Measurements from ENCODE around the gene ANXA7.

The ANXA7 gene

DNA sequence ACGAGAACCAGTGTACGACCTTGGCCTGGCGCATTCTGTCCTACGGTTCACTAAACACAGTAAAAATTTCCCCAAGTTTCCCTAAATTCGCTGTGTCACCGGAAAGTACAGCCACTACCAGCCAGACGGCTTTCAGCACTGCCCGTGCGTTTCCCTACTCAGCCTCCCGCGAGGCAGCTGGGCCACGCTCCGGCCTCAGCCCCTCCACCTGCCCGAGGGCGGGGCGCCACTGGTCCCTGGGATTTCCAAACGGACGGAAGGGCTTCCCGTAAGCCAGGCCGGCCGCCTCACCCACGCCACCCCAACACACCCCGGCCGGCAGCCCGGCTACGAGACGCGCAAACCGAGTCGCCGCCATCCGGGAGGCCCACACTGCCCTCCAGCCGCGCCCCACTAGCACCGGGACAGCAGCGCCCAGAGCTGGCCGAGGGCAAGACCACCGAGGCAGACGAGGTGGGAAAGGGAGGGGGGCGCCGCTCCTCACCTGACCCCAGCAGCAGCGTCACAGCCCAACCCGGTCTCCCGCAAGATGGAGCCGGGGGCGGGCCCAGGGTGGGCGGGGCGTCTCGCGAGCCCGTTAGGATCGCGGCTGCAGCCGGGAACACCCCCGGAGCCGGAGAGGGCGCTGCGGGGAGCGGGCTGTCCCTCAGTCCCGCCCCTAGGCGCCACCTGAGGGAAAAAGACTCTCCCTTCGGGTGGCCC is at the start of gene ANXA7:
Gene ANXA7 (minus strand): TSS at position 531 of the 702 bp plus-strand sequence. CDS start 13,202 bp downstream, outside the sequence.
- Mint-ChIP-seq H3K27ac (peak within 1 kb of the TSS; percentile 95), H3K4me1 (ENCODE audit: low read depth) (peaks cover 55% of the 10 kb centered on the region), H3K4me3 (peak within 1 kb of the TSS; percentile 89), H3K27me3 (peaks cover 5% of the 10 kb centered on the region), H3K9me3 (no peaks in the 10 kb centered on the region), H3K36me3 (ENCODE audit: low read depth) (peaks cover 47% of the 10 kb centered on the region)
- DNase-seq: peak; percentile 96

DNA sequence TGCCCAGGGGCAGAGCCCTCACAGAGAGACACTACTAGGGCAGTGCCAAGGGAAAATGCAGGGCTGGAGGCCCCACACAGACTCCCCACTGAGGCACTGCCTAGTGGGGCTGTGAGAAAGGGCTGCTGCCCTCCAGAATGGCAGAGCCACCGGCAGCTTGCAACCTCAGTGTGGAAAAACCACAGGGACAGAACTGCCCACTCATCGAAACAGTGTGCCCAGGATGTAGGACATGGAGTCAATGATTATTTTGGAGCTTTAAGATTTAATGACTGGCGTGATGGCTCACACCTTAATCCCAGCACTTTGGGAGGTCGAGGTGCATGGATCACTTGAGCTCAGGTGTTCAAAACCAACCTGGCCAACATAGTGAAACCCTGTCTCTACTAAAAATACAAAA is 47.0 kb upstream of the ANXA7 start:
- H3K4me1 Mint-ChIP-seq (ENCODE audit: low read depth): no peaks in the 10 kb centered on the region
- H3K27me3 Mint-ChIP-seq: no peaks in the 10 kb centered on the region
- peak overlapping the region; percentile 7 for H3K27ac Mint-ChIP-seq
- no peak overlapping the region for H3K4me3 Mint-ChIP-seq
- DNase-seq: no peak
- no peaks in the 10 kb centered on the region for H3K9me3 Mint-ChIP-seq
- H3K36me3 Mint-ChIP-seq (ENCODE audit: low read depth): peaks cover 60% of the 10 kb centered on the region

- H3K4me1 Mint-ChIP-seq (ENCODE audit: low read depth): no peaks in the 10 kb centered on the region
- DNase-seq: no peak
These were observed 45.9 kb upstream of the ANXA7 start for GRCh38 chr10:73459683-73460314.

GRCh38 chr10:73456187-73456890 is 42.5 kb upstream of the ANXA7 start:
- no peak overlapping the region for H3K4me3 Mint-ChIP-seq
- DNase-seq: no peak
- no peaks in the 10 kb centered on the region for H3K27me3 Mint-ChIP-seq
- peaks cover 53% of the 10 kb centered on the region for H3K36me3 Mint-ChIP-seq (ENCODE audit: low read depth)
- H3K9me3 Mint-ChIP-seq: no peaks in the 10 kb centered on the region
- H3K27ac Mint-ChIP-seq: no peak overlapping the region
- H3K4me1 Mint-ChIP-seq (ENCODE audit: low read depth): no peaks in the 10 kb centered on the region

More at GRCh38 chr10:73459683-73460314, 45.9 kb upstream of the ANXA7 start:
- H3K27ac Mint-ChIP-seq: no peak overlapping the region
- H3K4me3 Mint-ChIP-seq: no peak overlapping the region
- H3K36me3 Mint-ChIP-seq (ENCODE audit: low read depth): peaks cover 53% of the 10 kb centered on the region
- H3K27me3 Mint-ChIP-seq: no peaks in the 10 kb centered on the region
- no peaks in the 10 kb centered on the region for H3K9me3 Mint-ChIP-seq

- H3K27ac Mint-ChIP-seq: no peak overlapping the region
- no peak for DNase-seq
- peaks cover 52% of the 10 kb centered on the region for H3K36me3 Mint-ChIP-seq (ENCODE audit: low read depth)
- no peaks in the 10 kb centered on the region for H3K27me3 Mint-ChIP-seq
- H3K4me3 Mint-ChIP-seq: no peak overlapping the region
- no peaks in the 10 kb centered on the region for H3K4me1 Mint-ChIP-seq (ENCODE audit: low read depth)
- H3K9me3 Mint-ChIP-seq: no peaks in the 10 kb centered on the region
These were observed 35.3 kb upstream of the ANXA7 start for GRCh38 chr10:73449113-73449512.

DNA sequence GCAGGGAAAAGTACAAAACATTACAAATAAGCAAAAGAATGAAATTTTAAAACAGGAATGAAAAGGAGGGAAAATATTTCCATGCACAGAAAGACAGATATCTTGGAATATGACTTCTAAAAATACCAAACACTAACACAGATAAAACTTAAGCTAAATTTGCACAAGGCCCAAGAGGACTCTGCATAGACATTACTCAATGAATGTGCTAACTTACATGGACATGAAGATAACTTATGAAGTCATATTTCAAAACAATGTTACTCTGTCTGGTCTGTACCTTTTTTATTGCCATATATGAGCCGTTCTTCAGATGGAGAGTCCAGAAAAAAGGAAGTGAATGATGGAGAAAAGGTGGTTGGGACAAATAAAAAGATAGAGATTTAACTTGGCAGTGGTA is 34.5 kb upstream of the ANXA7 start:
- H3K27ac Mint-ChIP-seq: no peak overlapping the region
- peaks cover 52% of the 10 kb centered on the region for H3K36me3 Mint-ChIP-seq (ENCODE audit: low read depth)
- H3K27me3 Mint-ChIP-seq: no peaks in the 10 kb centered on the region
- H3K4me3 Mint-ChIP-seq: no peak overlapping the region
- no peaks in the 10 kb centered on the region for H3K9me3 Mint-ChIP-seq
- DNase-seq: no peak
- H3K4me1 Mint-ChIP-seq (ENCODE audit: low read depth): no peaks in the 10 kb centered on the region

GRCh38 chr10:73446926-73447325 is 33.1 kb upstream of the ANXA7 start:
- Mint-ChIP-seq H3K9me3 (no peaks in the 10 kb centered on the region), H3K27me3 (no peaks in the 10 kb centered on the region), H3K36me3 (ENCODE audit: low read depth) (peaks cover 46% of the 10 kb centered on the region), H3K4me1 (ENCODE audit: low read depth) (no peaks in the 10 kb centered on the region), H3K27ac (no peak overlapping the region), H3K4me3 (no peak overlapping the region)
- no peak for DNase-seq

DNA sequence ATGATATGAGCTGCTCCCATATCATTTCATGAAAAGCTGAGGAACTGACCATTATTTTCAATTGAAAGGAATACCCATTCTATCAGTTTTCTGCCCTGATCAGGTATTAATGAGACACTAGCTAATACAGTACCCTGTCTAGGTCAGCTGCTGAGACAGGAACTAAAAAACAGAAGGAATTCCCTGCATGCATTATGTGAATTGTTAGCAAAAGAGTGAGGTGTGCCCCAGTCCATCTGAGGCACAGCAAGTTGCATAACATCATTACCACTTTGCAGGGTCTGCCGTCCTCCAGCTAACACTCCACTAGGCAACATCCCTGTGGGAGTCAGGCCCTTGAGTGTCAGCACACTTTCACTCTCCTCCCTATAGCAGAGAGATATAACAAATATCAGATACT is 30.6 kb upstream of the ANXA7 start:
- no peak overlapping the region for H3K27ac Mint-ChIP-seq
- no peak for DNase-seq
- peaks cover 7% of the 10 kb centered on the region for H3K4me1 Mint-ChIP-seq (ENCODE audit: low read depth)
- no peaks in the 10 kb centered on the region for H3K9me3 Mint-ChIP-seq
- no peak overlapping the region for H3K4me3 Mint-ChIP-seq
- peaks cover 59% of the 10 kb centered on the region for H3K36me3 Mint-ChIP-seq (ENCODE audit: low read depth)
- H3K27me3 Mint-ChIP-seq: no peaks in the 10 kb centered on the region

DNA sequence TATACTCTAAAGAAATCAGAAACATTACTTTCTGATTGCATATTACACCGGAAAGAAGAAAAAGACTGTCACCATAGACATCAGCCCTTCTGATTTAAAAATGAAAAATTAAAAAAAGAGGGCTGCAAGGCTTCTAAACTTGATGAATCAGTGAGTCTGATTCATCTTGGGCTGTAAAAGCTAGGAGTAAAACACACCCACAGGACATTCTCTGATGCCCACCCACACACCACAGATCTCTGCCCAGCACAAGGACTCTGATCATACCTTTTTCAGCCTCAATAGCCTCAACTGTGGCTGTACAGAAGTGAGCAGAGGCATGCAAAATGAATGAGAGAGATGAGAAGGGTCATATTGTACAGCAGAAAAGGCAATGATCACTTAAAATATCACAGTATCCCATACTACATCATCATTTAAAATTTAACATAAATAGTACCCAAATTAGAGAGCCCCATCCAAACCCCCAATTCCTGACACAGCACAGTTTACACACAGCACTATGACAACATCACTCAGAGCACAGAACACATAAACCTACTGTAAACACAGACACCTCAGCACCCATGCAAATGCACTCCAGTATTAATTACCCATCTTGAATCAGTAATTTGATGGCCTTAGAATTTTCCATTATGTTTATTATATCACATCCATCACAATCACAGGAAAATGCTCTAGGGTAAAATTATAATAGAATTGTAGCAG is 25.9 kb upstream of the ANXA7 start:
- peaks cover 62% of the 10 kb centered on the region for H3K36me3 Mint-ChIP-seq (ENCODE audit: low read depth)
- peaks cover 15% of the 10 kb centered on the region for H3K4me1 Mint-ChIP-seq (ENCODE audit: low read depth)
- no peaks in the 10 kb centered on the region for H3K27me3 Mint-ChIP-seq
- no peak overlapping the region for H3K4me3 Mint-ChIP-seq
- no peaks in the 10 kb centered on the region for H3K9me3 Mint-ChIP-seq
- no peak for DNase-seq
- H3K27ac Mint-ChIP-seq: peak overlapping the region; percentile 78

DNA sequence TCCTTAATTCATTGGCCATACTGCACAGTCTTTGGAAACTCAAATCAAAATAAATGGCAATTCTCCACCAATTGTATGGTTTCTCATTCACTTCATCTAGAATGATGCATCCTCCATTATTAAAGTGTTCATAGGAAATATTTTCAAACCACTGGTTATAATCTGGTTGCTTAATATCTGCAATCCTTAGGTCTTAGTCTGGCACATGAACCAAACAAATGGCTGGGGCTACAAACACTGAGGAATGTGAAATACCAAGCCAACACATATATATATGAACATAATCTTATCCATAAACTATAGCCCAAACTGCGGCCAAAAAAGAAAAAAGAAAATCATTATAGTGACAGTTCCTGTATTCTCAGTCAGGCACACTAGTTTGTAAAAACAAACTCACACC is 25.2 kb upstream of the ANXA7 start:
- no peaks in the 10 kb centered on the region for H3K27me3 Mint-ChIP-seq
- peaks cover 18% of the 10 kb centered on the region for H3K4me1 Mint-ChIP-seq (ENCODE audit: low read depth)
- no peak overlapping the region for H3K4me3 Mint-ChIP-seq
- H3K27ac Mint-ChIP-seq: no peak overlapping the region
- peaks cover 57% of the 10 kb centered on the region for H3K36me3 Mint-ChIP-seq (ENCODE audit: low read depth)
- no peaks in the 10 kb centered on the region for H3K9me3 Mint-ChIP-seq
- no peak for DNase-seq

DNA sequence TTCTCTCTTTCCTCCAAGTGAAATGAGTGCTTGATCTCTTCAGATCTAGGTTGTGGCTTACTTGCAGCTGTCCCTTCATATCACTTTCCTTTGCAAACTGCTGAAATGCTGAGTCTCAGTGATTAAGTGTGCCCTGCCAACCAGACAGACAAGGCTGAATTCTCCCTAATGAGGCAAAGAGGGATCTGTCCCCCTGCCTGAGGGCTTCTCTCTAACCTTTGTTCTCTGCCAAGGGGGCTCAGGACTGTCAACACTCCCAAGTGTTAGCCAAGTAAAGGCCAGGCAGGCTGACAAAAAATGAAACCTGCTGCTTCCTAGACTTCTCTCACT is 19.6 kb upstream of the ANXA7 start, which contains the start of gene MSS51:
Gene MSS51 (minus strand): TSS at position 24 of the 330 bp plus-strand sequence. CDS start 5,277 bp downstream, outside the sequence.
- no peaks in the 10 kb centered on the region for H3K27me3 Mint-ChIP-seq
- H3K9me3 Mint-ChIP-seq: no peaks in the 10 kb centered on the region
- peak within 1 kb of the TSS; percentile 26 for H3K27ac Mint-ChIP-seq
- DNase-seq: no peak
- peaks cover 39% of the 10 kb centered on the region for H3K36me3 Mint-ChIP-seq (ENCODE audit: low read depth)
- H3K4me3 Mint-ChIP-seq: no peak within 1 kb of the TSS
- H3K4me1 Mint-ChIP-seq (ENCODE audit: low read depth): peaks cover 19% of the 10 kb centered on the region

DNA sequence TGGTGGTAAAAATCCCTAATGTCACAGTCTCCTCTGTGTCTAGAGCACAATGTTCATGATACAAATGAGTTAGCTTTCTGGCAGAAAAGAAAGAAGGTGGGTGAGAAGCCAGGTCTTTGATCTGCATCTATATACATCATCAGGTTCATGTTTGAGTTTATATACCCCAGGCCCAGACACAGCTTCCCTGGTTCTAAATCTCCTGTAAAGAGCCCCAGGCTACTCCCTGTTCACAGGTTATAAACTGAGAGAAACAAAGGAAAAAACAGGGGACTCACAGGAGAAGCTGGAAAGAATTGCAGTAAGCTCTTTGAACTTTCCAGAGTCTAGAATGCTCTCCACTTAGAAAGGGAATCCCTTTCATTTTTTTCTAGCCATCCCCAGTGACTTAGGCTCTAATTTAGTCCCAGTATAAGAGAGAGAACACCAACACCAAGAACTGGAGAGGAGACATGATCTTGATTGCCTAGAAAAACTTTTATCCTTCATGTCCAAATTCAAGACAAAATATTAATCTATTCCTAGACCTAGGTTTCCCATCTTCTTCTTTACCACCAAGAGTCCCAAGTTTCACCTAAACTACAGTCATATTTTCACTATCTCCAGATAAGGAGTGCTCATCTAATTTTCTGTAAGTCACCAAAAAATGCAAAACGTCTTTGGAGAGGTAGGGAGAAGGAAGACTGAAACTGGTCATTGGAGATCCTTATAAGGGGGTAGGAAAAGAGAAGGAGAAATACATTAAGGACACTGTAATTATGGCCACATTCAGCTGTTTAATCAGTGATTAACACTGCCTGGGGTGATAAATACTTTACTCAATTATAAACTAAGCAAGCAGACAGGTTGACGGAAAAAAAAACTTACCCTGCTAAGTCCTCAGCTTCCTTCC is 19.0 kb upstream of the ANXA7 start:
- Mint-ChIP-seq H3K4me3 (no peak overlapping the region), H3K27ac (no peak overlapping the region), H3K27me3 (no peaks in the 10 kb centered on the region), H3K4me1 (ENCODE audit: low read depth) (peaks cover 19% of the 10 kb centered on the region), H3K36me3 (ENCODE audit: low read depth) (peaks cover 37% of the 10 kb centered on the region), H3K9me3 (no peaks in the 10 kb centered on the region)
- DNase-seq: no peak

- no peak for DNase-seq
- Mint-ChIP-seq H3K9me3 (no peaks in the 10 kb centered on the region), H3K4me1 (ENCODE audit: low read depth) (peaks cover 10% of the 10 kb centered on the region), H3K27ac (peak overlapping the region; percentile 1), H3K27me3 (no peaks in the 10 kb centered on the region), H3K36me3 (ENCODE audit: low read depth) (peaks cover 69% of the 10 kb centered on the region), H3K4me3 (no peak overlapping the region)
These were observed 12.5 kb upstream of the ANXA7 start for GRCh38 chr10:73426318-73426717.

DNA sequence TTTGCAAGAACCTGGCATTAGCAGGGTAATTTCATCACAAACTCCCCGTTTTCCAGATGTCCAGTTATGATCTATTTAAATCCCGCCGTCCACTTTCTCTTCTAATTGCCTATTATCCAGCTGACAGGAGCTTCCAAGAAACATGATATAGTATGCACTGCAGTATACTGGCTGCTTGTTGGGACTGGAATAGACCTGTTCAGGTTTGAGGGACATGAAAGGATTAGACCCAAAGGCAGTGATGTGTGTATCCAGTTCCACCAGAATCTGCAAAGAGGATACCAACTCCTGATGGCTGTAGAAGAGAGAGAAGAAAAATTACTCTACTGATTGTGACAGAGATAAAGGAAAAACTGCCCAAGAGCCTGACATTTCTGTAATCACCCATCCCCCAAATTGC is 10.6 kb upstream of the ANXA7 start:
- Mint-ChIP-seq H3K36me3 (ENCODE audit: low read depth) (peaks cover 68% of the 10 kb centered on the region), H3K27ac (no peak overlapping the region), H3K4me1 (ENCODE audit: low read depth) (peaks cover 10% of the 10 kb centered on the region), H3K4me3 (no peak overlapping the region), H3K27me3 (no peaks in the 10 kb centered on the region), H3K9me3 (no peaks in the 10 kb centered on the region)
- no peak for DNase-seq
